Activated naive CD4-positive, alpha-beta T cell treated with anti-CD3 and anti-CD28 coated beads, Interleukin-2, amount 50 U/mL, for 24 hours (primary cell): Measurements from ENCODE around the gene ALMS1.
"Not testable (repeated sequence)": the region's sequence is repeated elsewhere in the genome, so short reads cannot be mapped to it uniquely, and the experiment has no call there.

Experiments used
- H3K27ac Mint-ChIP-seq: one replicate; pipeline ENCODE4 v1.8.0; 2021; ENCODE audit warnings: mild to moderate bottlenecking, mixed read lengths
- H3K27me3 Mint-ChIP-seq: one replicate; pipeline ENCODE4 v1.8.0; 2021; ENCODE audit warnings: mixed read lengths
- H3K36me3 Mint-ChIP-seq: one replicate; pipeline ENCODE4 v1.8.0; 2021; ENCODE audit warnings: mixed read lengths
- H3K4me1 Mint-ChIP-seq: one replicate; pipeline ENCODE4 v1.8.0; 2021; ENCODE audit warnings: mixed read lengths
- H3K4me3 Mint-ChIP-seq: one replicate; pipeline ENCODE4 v1.8.0; 2021; ENCODE audit warnings: mild to moderate bottlenecking, mixed read lengths
- H3K9me3 Mint-ChIP-seq: one replicate; pipeline ENCODE4 v1.8.0; 2021; ENCODE audit warnings: mixed read lengths

ALMS1 gene

GRCh38 chr2:73610111-73610510, 224.5 kb downstream of the ALMS1 start:
- H3K9me3 Mint-ChIP-seq, result no peaks in the 10 kb centered on the region
- H3K4me1 Mint-ChIP-seq, result no peaks in the 10 kb centered on the region
- peaks cover 17% of the 10 kb centered on the region for H3K36me3 Mint-ChIP-seq
- no peak overlapping the region for H3K4me3 Mint-ChIP-seq
- no peaks in the 10 kb centered on the region for H3K27me3 Mint-ChIP-seq
- no peak overlapping the region for H3K27ac Mint-ChIP-seq

GRCh38 chr2:73611193-73611592, 225.6 kb downstream of the ALMS1 start:
- H3K4me1 Mint-ChIP-seq, result no peaks in the 10 kb centered on the region
- no peak overlapping the region for H3K4me3 Mint-ChIP-seq
- H3K9me3 Mint-ChIP-seq, result no peaks in the 10 kb centered on the region
- H3K27ac Mint-ChIP-seq, result no peak overlapping the region
- H3K27me3 Mint-ChIP-seq, result no peaks in the 10 kb centered on the region
- H3K36me3 Mint-ChIP-seq, result peaks cover 17% of the 10 kb centered on the region

- Mint-ChIP-seq H3K9me3 (no peaks in the 10 kb centered on the region), H3K4me3 (no peak overlapping the region), H3K27me3 (no peaks in the 10 kb centered on the region), H3K4me1 (no peaks in the 10 kb centered on the region), H3K27ac (no peak overlapping the region), H3K36me3 (peaks cover 17% of the 10 kb centered on the region)
Observed at GRCh38 chr2:73611867-73612266, 226.2 kb downstream of the ALMS1 start.

GRCh38 chr2:73614105-73614504, 228.5 kb downstream of the ALMS1 start:
- H3K36me3 Mint-ChIP-seq, result peaks cover 10% of the 10 kb centered on the region
- H3K27ac Mint-ChIP-seq, result no peak overlapping the region
- no peaks in the 10 kb centered on the region for H3K27me3 Mint-ChIP-seq
- H3K4me1 Mint-ChIP-seq, result no peaks in the 10 kb centered on the region
- no peak overlapping the region for H3K4me3 Mint-ChIP-seq
- no peaks in the 10 kb centered on the region for H3K9me3 Mint-ChIP-seq

- H3K27me3 Mint-ChIP-seq, result no peaks in the 10 kb centered on the region
- H3K4me3 Mint-ChIP-seq, result no peak overlapping the region
- no peak overlapping the region for H3K27ac Mint-ChIP-seq
- peaks cover 10% of the 10 kb centered on the region for H3K36me3 Mint-ChIP-seq
- no peaks in the 10 kb centered on the region for H3K9me3 Mint-ChIP-seq
- no peaks in the 10 kb centered on the region for H3K4me1 Mint-ChIP-seq
Observed at GRCh38 chr2:73614997-73615396, 229.4 kb downstream of the ALMS1 start.

- not testable (repeated sequence) for H3K4me3 Mint-ChIP-seq, H3K27ac Mint-ChIP-seq, H3K27me3 Mint-ChIP-seq, H3K9me3 Mint-ChIP-seq, H3K4me1 Mint-ChIP-seq, H3K36me3 Mint-ChIP-seq
Observed at GRCh38 chr2:73619925-73620324, 234.3 kb downstream of the ALMS1 start.

GRCh38 chr2:73624036-73624435, 238.4 kb downstream of the ALMS1 start:
- H3K36me3 Mint-ChIP-seq, H3K4me1 Mint-ChIP-seq, H3K9me3 Mint-ChIP-seq, H3K27me3 Mint-ChIP-seq, H3K4me3 Mint-ChIP-seq, H3K27ac Mint-ChIP-seq: not testable (repeated sequence)

GRCh38 chr2:73624625-73625024, 239.0 kb downstream of the ALMS1 start:
- H3K4me1 Mint-ChIP-seq, H3K27ac Mint-ChIP-seq, H3K9me3 Mint-ChIP-seq, H3K27me3 Mint-ChIP-seq, H3K36me3 Mint-ChIP-seq, H3K4me3 Mint-ChIP-seq: not testable (repeated sequence)

- H3K27ac Mint-ChIP-seq, H3K9me3 Mint-ChIP-seq, H3K4me1 Mint-ChIP-seq, H3K36me3 Mint-ChIP-seq, H3K27me3 Mint-ChIP-seq, H3K4me3 Mint-ChIP-seq: not testable (repeated sequence)
Observed at GRCh38 chr2:73626237-73626636, 240.6 kb downstream of the ALMS1 start.

GRCh38 chr2:73628493-73628892, 242.9 kb downstream of the ALMS1 start:
- H3K36me3 Mint-ChIP-seq, H3K4me3 Mint-ChIP-seq, H3K4me1 Mint-ChIP-seq, H3K9me3 Mint-ChIP-seq, H3K27ac Mint-ChIP-seq, H3K27me3 Mint-ChIP-seq: not testable (repeated sequence)

GRCh38 chr2:73630662-73631266, 245.1 kb downstream of the ALMS1 start:
- not testable (repeated sequence) for H3K4me1 Mint-ChIP-seq, H3K9me3 Mint-ChIP-seq, H3K4me3 Mint-ChIP-seq, H3K27me3 Mint-ChIP-seq, H3K36me3 Mint-ChIP-seq, H3K27ac Mint-ChIP-seq

GRCh38 chr2:73636977-73637376, 251.3 kb downstream of the ALMS1 start:
- H3K27me3 Mint-ChIP-seq, H3K4me3 Mint-ChIP-seq, H3K36me3 Mint-ChIP-seq, H3K9me3 Mint-ChIP-seq, H3K4me1 Mint-ChIP-seq, H3K27ac Mint-ChIP-seq: not testable (repeated sequence)

GRCh38 chr2:73638429-73638828, 252.8 kb downstream of the ALMS1 start:
- no peaks in the 10 kb centered on the region for H3K4me1 Mint-ChIP-seq
- no peak overlapping the region for H3K27ac Mint-ChIP-seq
- no peaks in the 10 kb centered on the region for H3K9me3 Mint-ChIP-seq
- no peak overlapping the region for H3K4me3 Mint-ChIP-seq
- peaks cover 2% of the 10 kb centered on the region for H3K36me3 Mint-ChIP-seq
- H3K27me3 Mint-ChIP-seq, result peaks cover 5% of the 10 kb centered on the region

- peaks cover 5% of the 10 kb centered on the region for H3K27me3 Mint-ChIP-seq
- no peak overlapping the region for H3K4me3 Mint-ChIP-seq
- H3K27ac Mint-ChIP-seq, result no peak overlapping the region
- peaks cover 2% of the 10 kb centered on the region for H3K36me3 Mint-ChIP-seq
- H3K4me1 Mint-ChIP-seq, result no peaks in the 10 kb centered on the region
- H3K9me3 Mint-ChIP-seq, result no peaks in the 10 kb centered on the region
Observed at GRCh38 chr2:73640511-73640911, 254.9 kb downstream of the ALMS1 start.

- Mint-ChIP-seq H3K36me3 (peaks cover 2% of the 10 kb centered on the region), H3K27me3 (peaks cover 5% of the 10 kb centered on the region), H3K27ac (no peak overlapping the region), H3K4me3 (no peak overlapping the region), H3K9me3 (no peaks in the 10 kb centered on the region), H3K4me1 (no peaks in the 10 kb centered on the region)
Observed at GRCh38 chr2:73640946-73641766, 255.5 kb downstream of the ALMS1 start.

- Mint-ChIP-seq H3K27ac (no peak overlapping the region), H3K9me3 (no peaks in the 10 kb centered on the region), H3K27me3 (peaks cover 5% of the 10 kb centered on the region), H3K4me3 (no peak overlapping the region), H3K36me3 (peaks cover 2% of the 10 kb centered on the region), H3K4me1 (no peaks in the 10 kb centered on the region)
Observed at GRCh38 chr2:73641767-73642062, 256.1 kb downstream of the ALMS1 start.
